Bronchus fibroblast of lung (primary cell): ENCODE results near the gene RTTN. TPM values are rescaled to one million over a fixed set of nuclear protein-coding genes. Genes with fewer than 3 reads are reported as not detected.

Experiments
- total RNA-seq: library from RNA; depleted of rRNA; stranded (reverse); fragments of >200 nt; gene quantifications from 2 replicates; pipeline ENCODE4 v1.2.3, GENCODE V29; 2015

Gene RTTN, protein sequence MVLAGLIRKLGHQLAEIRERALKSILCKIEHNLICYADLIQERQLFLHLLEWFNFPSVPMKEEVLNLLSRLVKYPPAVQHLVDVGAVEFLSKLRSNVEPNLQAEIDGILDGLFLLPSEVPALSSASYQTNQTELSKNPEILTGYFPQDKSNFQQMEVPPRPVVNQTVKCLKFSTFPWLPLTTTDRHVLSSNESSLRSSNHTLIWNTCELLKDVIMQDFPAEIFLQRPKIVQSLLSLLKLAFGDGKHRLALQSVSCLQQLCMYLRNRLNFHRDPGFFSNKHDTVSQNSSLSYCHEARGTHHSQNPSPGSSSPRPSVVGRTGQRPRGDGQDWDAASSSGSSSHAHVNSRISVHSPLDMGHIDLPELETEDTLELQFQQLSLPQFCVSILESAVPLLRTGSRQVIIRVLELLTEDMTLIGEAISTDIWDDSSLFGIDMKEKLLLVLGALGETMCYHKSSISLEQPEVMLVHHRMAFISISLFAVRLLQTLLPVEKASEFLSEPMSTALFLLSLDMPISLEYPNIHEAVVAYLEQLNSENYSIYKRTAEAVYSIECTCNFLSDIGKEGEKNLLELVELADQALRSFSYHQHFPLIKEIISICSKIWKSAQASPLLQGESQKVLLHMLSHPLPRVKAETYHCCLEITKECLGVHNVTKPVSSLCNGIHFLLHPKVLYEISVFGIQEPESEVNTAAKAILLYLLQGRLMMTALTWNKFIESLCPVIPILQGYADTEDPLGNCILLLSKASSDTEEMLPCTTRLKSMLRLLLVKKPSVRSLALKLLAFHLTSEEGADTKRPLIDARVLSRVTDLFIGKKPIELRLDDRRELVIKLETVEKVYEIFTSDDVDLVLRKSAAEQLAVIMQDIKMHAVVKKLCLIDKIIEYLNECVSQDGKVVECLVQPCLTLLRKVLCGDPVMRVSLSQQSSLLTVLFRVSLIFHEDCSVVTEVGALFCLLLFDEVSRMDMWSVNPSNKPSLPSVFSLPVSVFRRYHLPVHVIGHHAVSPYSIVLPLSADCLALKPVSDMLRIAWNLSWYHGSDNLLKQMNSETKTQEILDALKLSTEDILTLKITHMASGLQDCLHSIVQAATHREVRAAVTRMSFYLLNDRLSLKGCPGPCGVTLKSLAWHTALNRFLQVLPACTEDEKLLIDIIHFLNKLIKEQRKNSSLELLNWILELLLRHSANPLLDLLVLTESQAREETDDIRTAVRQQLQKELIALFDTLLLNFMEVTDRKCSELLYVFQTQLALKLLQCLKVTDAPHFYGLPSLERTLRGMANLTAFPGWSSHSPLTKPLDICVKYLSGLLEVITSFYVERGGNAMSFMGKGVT (N-terminal part only)
- 9.4 and 10.6 TPM in 2 replicates for total RNA-seq

DNA sequence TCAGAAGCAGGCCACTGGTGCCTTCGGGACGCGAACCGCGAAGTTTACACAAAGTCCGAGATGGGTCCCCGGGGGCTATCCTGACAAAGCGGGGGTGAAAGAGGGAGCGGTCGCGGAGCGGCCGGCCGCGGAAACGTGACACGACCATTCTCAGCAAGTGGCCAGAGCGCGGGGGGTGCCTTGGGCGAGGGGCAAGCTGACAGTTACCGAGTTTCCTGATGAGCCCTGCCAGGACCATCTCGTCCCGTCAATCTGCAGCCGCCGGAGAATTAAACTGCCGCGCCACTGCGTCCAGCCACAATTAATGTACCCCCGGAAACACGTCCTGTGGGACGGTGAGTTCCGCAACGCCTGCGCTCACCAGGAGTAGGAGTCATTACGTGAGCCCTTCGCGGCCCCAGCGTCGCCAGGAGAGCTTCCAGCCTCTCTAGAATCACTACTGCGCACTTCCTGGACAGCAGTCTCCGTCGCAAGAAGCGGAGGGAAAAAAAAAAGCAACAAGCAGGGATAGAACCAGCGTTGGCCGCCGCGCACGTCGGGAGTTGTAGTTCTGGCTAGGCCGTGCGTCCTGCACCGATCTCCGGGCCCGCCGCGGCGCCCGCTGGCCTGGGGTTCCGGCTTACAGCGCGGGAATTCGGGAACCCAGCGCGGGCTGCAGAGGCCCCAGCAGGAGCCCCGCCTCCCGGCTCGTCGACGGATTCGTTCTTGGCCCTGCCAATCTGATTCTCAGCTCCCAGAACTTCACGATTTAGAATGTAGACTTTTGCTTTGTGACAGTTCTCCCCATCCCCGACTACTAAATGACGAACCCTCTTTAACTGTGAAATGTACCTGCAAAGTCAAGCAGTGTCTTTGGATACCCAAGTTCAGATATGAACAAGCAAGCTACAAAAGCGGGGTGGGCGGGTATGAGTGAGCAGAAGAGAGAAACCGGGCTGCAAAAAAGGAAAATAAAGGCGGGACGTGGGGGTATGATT is at the start of gene RTTN:
Gene RTTN (minus strand): TSS at position 267 of the 977 bp plus-strand sequence. CDS start 29 bp downstream, at position 238.

Other genes with a start within 250 kb of the RTTN start
- gene SOCS6, start 83.4 kb upstream of the RTTN start, total RNA-seq, result 10.4 and 14.1 TPM in 2 replicates